Pulmonary artery endothelial cell (primary cell): ENCODE measurements around the gene MGAT3. TPM values are rescaled to one million over a fixed set of nuclear protein-coding genes. Genes with fewer than 3 reads are reported as not detected.

Source experiments
- DNase-seq: peaks from one replicate; pipeline ENCODE4 v3.0.0-alpha.2; 2011; ENCODE audit warnings: low read depth, low spot score
- total RNA-seq: library from RNA; depleted of rRNA; stranded (reverse); fragments of >200 nt; gene quantifications from 2 replicates; pipeline ENCODE4 v1.2.3, GENCODE V29; 2014

MGAT3 gene
- total RNA-seq, 1 donor from 2014 or later: not detected

GRCh38 chr22:39528080-39528661 lies 71.4 kb downstream of the MGAT3 start:
- DNase-seq: no peak

GRCh38 chr22:39528681-39529486 lies 72.1 kb downstream of the MGAT3 start:
- DNase-seq: peak; percentile 83

DNA sequence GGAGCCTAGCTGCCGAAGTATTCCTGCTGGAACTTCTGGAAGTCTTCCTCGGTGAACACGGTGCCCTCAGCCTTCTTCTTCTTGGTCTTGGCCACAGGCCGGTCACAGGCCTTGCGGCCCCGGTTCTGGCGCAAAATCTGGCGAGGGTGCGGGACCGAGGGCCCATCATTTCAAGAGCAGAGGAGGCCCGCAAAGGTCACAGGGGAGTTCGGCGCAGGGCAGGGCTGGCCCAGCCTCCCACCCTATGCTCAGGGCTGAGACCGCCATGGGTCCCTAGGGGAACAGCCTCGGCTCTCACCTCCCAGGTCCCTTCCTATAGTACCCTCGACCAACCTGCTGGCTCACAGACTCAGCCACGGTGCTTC lies 72.7 kb downstream of the MGAT3 start:
- no peak for DNase-seq

DNA sequence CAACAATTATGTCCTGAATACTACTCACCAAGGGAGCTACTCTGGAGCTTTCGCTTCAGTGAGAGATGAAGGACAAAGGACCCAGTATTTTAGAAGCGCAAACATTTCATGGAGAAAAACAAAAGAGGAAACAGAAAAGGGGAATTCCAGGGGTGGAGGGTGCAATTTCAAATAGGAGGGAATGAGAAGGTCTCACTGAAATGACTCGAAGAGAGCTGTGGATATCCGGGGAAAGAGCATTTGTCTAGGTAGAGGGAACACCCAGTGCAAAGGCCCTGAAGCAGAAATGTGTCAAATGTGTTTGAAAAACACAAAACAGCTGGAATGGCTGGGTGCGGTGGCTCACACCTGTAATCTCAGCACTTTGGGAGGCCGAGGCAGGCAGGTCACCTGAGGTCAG lies 73.3 kb downstream of the MGAT3 start:
- no peak for DNase-seq

DNA sequence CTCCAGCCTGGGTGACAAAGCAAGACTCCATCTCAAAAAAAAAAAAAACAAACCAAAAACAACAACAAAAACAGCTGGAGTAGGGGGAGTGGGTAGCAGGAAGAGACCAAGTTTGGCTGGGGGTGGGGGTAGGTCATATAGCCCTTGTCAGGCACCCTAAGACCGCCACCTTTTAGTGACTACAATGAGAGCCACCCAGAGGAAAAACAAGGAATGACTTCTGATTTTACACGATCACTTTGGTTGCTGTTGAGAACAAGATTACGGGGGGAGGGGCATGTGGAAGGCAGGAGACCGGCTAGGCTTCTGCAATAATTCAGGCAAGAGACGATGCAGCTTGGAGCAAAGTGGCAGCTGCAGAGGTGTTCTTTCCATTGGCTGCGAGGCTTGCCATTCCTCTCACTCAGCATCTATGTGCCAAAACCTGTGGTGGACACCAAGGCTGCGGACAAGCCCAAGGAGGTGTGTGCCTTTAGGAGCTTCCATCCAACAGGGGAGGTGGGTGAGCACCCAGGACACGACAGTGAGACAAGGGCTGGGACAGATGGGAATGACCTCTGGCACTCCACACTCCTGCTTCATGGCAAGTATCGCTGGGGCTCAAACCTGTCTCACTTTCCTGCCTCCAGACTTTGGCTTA lies 74.0 kb downstream of the MGAT3 start:
- DNase-seq: no peak

DNA sequence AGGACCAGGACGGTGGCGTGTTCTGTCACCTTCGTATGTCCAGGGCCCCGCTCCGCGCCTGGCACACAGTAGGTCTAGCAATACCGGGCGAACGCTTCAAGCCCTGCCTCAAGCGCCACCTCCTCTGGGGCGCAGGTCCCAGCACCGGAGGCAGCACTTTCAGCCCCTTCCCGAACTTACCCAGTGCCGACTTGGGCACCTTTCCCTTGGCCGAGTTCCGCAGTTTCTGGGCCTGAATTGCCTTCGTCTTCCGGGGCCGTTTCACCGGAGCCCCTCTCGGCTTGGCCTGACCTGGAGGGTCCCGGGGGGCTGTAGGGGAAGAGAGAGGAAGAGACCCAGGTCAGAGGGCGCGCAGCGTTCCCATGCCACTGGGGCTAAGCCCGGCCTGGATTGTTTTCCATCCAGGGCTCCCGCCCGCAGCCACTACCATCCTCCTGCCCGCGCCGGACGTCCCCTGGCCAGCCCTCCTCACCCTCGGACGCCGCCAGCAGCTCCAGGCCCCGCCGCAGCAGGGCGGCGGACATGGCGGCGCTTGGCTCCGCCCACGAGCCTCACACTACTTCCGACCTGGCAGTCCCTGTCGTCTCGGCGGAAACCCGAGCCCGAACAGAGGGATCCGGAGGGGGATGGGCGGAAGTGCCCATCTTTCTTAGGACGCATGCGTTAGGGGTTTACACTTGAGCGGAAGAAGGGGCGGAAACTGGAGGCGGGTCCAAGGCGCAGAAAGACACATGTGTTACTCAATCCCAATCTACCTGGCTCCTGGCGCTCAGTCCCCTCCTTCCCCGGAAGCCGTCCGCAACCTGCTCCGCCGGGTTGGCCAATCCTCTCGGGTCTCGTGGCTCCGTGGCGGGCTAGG lies 75.6 kb downstream of the MGAT3 start, which contains the start of gene RPS19BP1:
TSS of gene RPS19BP1 (minus strand) at position 534 of the 859 bp plus-strand sequence. CDS start at position 524, 10 bp downstream.
- peak; percentile 96 for DNase-seq

DNA sequence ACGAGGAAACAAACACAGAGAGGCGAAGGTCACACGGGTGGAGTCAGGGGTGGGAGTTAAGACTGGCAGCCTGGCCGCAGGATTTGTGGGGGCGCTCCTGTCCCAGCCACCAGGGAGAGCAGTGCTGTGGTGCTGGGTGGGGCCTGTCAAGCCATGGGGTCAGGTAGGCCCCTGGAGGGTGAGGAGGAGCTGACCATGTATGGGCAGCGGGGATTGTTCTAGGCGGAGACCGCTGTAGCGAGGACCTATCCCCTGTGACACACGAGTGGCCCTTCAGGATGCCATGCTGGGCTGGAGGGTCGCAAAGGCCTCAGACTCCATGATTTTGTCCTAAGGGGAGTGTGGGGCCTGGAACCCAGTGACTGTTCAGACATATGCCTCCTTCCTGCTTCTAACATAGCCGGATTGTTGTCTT lies 77.3 kb downstream of the MGAT3 start:
- no peak for DNase-seq

- DNase-seq: no peak
Observed at GRCh38 chr22:39534591-39535356, 78.0 kb downstream of the MGAT3 start.

- no peak for DNase-seq
Observed at GRCh38 chr22:39535357-39535725, 78.5 kb downstream of the MGAT3 start.

DNA sequence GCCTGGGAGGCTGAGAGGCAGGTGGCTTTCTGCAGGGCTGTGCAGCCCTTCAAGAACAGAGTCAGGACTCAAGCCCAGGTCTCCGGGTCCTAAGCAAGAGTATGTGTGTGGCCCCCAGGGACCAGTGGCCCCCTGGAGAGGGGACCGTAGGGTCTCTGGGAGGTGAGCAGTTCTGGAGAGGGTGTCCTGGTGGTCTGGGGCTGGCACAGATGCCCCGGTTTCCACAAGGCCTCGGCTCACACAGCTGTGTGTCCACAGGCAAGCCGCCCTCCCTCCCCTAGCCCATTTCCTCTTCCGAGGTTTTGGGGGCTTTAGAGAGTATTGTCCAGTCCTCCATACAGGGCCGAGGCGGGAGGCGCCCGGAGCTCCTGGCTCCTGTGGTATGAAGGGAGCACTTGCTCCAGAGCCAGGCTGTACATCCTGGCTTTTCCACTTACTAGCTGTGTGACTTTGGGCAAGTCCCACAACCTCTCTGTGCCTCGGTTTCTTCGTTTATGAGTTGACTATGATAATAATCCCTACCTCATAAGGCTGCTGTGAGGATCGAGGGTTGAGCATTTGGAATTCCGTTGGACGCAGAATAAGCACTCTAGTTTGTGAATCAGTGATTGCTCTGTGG lies 79.1 kb downstream of the MGAT3 start:
- no peak for DNase-seq

- no peak for DNase-seq
Observed at GRCh38 chr22:39536711-39537110, 79.9 kb downstream of the MGAT3 start.

- no peak for DNase-seq
Observed at GRCh38 chr22:39537975-39538374, 81.2 kb downstream of the MGAT3 start.

Other genes starting within 250 kb of the MGAT3 start
- 53.3 and 69.0 TPM in 2 replicates for gene PDGFB, start 212.0 kb upstream of the MGAT3 start, total RNA-seq
- 3,448 and 4,770 TPM in 2 replicates for gene RPL3, start 137.4 kb upstream of the MGAT3 start, total RNA-seq
- 2.3 and 3.9 TPM in 2 replicates for gene SYNGR1, start 107.0 kb upstream of the MGAT3 start, total RNA-seq
- gene TAB1, start 57.2 kb upstream of the MGAT3 start, total RNA-seq: 13.1 and 13.6 TPM in 2 replicates
- gene MIEF1, start 45.3 kb downstream of the MGAT3 start, total RNA-seq: 24.1 and 27.2 TPM in 2 replicates
- 178 and 290 TPM in 2 replicates for gene ATF4, start 63.5 kb downstream of the MGAT3 start, total RNA-seq
- gene RPS19BP1, start 75.7 kb downstream of the MGAT3 start, total RNA-seq: 55.0 and 56.2 TPM in 2 replicates
- under 0.01 TPM in 1 of 2 replicates, not detected in the other for gene CACNA1I, start 113.7 kb downstream of the MGAT3 start, total RNA-seq